ENCODE results near the gene CBX8. TPM values are rescaled to one million over a fixed set of nuclear protein-coding genes. Genes with fewer than 3 reads are reported as not detected.
A peak's percentile ranks its signal among the peaks of the same experiment; 100 is the strongest.

Gene CBX8
- total and polyA plus RNA-seq, 2 of the 8 experiments (the other 6 are each of a cell fraction or from before 2014, with no cell fraction given), result 0.09 to 2.1 TPM

GRCh38 chr17:79837888-79838521 lies 41.1 kb upstream of the CBX8 start:
- no peak overlapping the region for H2BK5ac ChIP-seq (ENCODE audit: low read depth, low read length)
- peak; percentile 28 for TF ChIP-seq RNF2 (IDR thresholded peaks at IDR 0.05; ENCODE audit: borderline replicate concordance, low read depth, low read length, missing control alignments, poor library complexity, severe bottlenecking)
- TF ChIP-seq KDM5A (IDR thresholded peaks at IDR 0.05; ENCODE audit: low read length), result no peak
- TF ChIP-seq SAP30 (IDR thresholded peaks at IDR 0.05; ENCODE audit: insufficient read depth, insufficient replicate concordance, low read length), result peak; percentile 72
- peaks cover 0 to 16% (median 0%) of the 10 kb centered on the region in 4 experiments; a peak in 1 of 8 replicates for H3K36me3 ChIP-seq (ENCODE audit: control insufficient read depth in 2 of 4, insufficient read depth in 4 of 4, low read length in 3 of 4)
- no peak overlapping the region for H3K27ac ChIP-seq (ENCODE audit: low read depth, low read length)
- H3K27me3 ChIP-seq (replicated peaks in 1 of 4; ENCODE audit: control insufficient read depth in 3 of 4, extremely low read depth in 1 of 4, insufficient read depth in 3 of 4, low read length in 3 of 4), result peaks cover 61 to 87% (median 83%) of the 10 kb centered on the region in 4 experiments
- ChIA-PET POLR2A (ENCODE audit: partially characterized antibody) (interaction anchor here (0.6 to 15.2 kb wide), 16 partner anchors 13 to 162 kb away, joined by 3 to 374 read pairs (median 3); partner anchors contain the start of gene CBX8), CTCF (ENCODE audit: partially characterized antibody) (interaction anchor here (0.7 to 24.7 kb wide), 13 partner anchors 11 to 448 kb away, joined by 3 to 576 read pairs (median 5); partner anchors contain the start of gene CBX8)
- H2AK5ac ChIP-seq (ENCODE audit: low read depth, low read length), result no peak overlapping the region
- H4K91ac ChIP-seq (replicated peaks; ENCODE audit: insufficient read length, low read length), result no peak overlapping the region
- no peak overlapping the region for H3K14ac ChIP-seq (ENCODE audit: insufficient read length)
- peaks cover 0 to 8% of the 10 kb centered on the region in 2 experiments; a peak in 2 of 4 replicates for H3K9me3 ChIP-seq (ENCODE audit: insufficient read depth in 2 of 2, low read depth in 1 of 2, low read length in 1 of 2)
- no peak for DNase-seq (ENCODE audit: low read depth in 1 of 2, low spot score in 2 of 2)
- H2AFZ ChIP-seq (ENCODE audit: low read length), result no peak overlapping the region
- H4K5ac ChIP-seq (ENCODE audit: insufficient read length, low read depth, low read length), result no peak overlapping the region
- peaks cover 13 to 19% of the 10 kb centered on the region in 2 experiments for H4K20me1 ChIP-seq (replicated peaks in 1 of 2; ENCODE audit: control insufficient read depth in 1 of 2, insufficient read depth in 2 of 2, low read length in 2 of 2)
- peaks cover 13% of the 10 kb centered on the region; the same call in 1 of the 2 replicates for H3K23me2 ChIP-seq (ENCODE audit: low read depth, low read length)
- no peak overlapping the region for H3K23ac ChIP-seq (ENCODE audit: insufficient read length)
- H3K56ac ChIP-seq (replicated peaks; ENCODE audit: insufficient read length, low read depth, low read length), result no peak overlapping the region
- peak overlapping the region; percentile 43 to 63 (median 60) for H3K4me3 ChIP-seq (ENCODE audit: extremely low read depth in 1 of 4, insufficient read depth in 2 of 4, low read depth in 3 of 4, low read length in 4 of 4)
- no peak for FAIRE-seq
- H3K4me1 ChIP-seq (replicated peaks in 1 of 4; ENCODE audit: control insufficient read depth in 3 of 4, insufficient read depth in 4 of 4, low read length in 3 of 4), result peaks cover 6 to 51% (median 43%) of the 10 kb centered on the region in 4 experiments
- H3K4me2 ChIP-seq (ENCODE audit: insufficient read depth in 1 of 2, low read depth in 2 of 2, low read length in 2 of 2), result peak overlapping the region; percentile 75 to 88
- no peak overlapping the region; the same call in 1 of the 2 replicates for H2BK15ac ChIP-seq (ENCODE audit: low read length)
- no peak overlapping the region for H3K4ac ChIP-seq (replicated peaks; ENCODE audit: insufficient read length, low read depth, low read length)
- H2BK12ac ChIP-seq (ENCODE audit: low read depth, low read length), result 0 out of 2 replicates have a peak overlapping the region, but pooled peaks have one; percentile 17
- H2BK120ac ChIP-seq (replicated peaks; ENCODE audit: low read depth, low read length), result no peak overlapping the region
- H3K79me2 ChIP-seq (ENCODE audit: control insufficient read depth in 1 of 2, insufficient read depth in 2 of 2, low read length in 2 of 2), result no peaks in the 10 kb centered on the region
- peak overlapping the region in 1 of 4 experiments; percentile 3; a peak in 1 of 7 replicates for H3K9ac ChIP-seq (replicated peaks in 1 of 4; ENCODE audit: extremely low read depth in 1 of 4, low read depth in 3 of 4, low read length in 3 of 4)
- peak overlapping the region; percentile 71 for H3K18ac ChIP-seq (ENCODE audit: extremely low read depth, low read length)
- H4K8ac ChIP-seq (ENCODE audit: extremely low read depth, insufficient read depth, low read length), result no peak overlapping the region
- H3K79me1 ChIP-seq (ENCODE audit: low read depth, low read length), result no peaks in the 10 kb centered on the region
- no peak overlapping the region for H2BK20ac ChIP-seq (ENCODE audit: low read length)
- WGBS, 2 experiments (ENCODE audit: extremely low coverage in 1 of 2, insufficient coverage in 1 of 2, insufficient read length in 1 of 2, insufficient replicate concordance in 2 of 2, low coverage in 1 of 2, low lambda C conversion rate in 2 of 2, missing lambda C conversion rate in 1 of 2), result 2% methylated on average over 27 of the region's 30 CpGs; no CpG with 5 or more reads in 1 of the 2 experiments

Measured in H1 (cell line).